ENCODE data around the gene ZNF865.
"Not testable (repeated sequence)": the region's sequence is repeated elsewhere in the genome, so short reads cannot be mapped to it uniquely, and the experiment has no call there.

ZNF865 gene

GRCh38 chr19:55605637-55606470 is at the start of gene ZNF865:
ZNF865 (plus strand) TSS chr19:55605647; CDS start chr19:55613619, 7,972 bp downstream.
- peak in 1 of 2 experiments; percentile 47 for DNase-seq (ENCODE audit: low read depth in 2 of 2)

- no peak for DNase-seq (ENCODE audit: low read depth in 2 of 2)
These were observed 45.8 kb upstream of the ZNF865 start for GRCh38 chr19:55559684-55560083.

GRCh38 chr19:55563261-55563690 is 42.2 kb upstream of the ZNF865 start:
- DNase-seq (ENCODE audit: low read depth in 2 of 2) = no peak

- DNase-seq (ENCODE audit: low read depth in 2 of 2) = no peak
These were observed 38.6 kb upstream of the ZNF865 start for GRCh38 chr19:55566823-55567222.

- DNase-seq (ENCODE audit: low read depth in 2 of 2) = no peak
These were observed 37.6 kb upstream of the ZNF865 start for GRCh38 chr19:55567708-55568328.

- DNase-seq (ENCODE audit: low read depth in 2 of 2) = not testable (repeated sequence)
These were observed 36.0 kb upstream of the ZNF865 start for GRCh38 chr19:55569477-55569876.

GRCh38 chr19:55573929-55574328 is 31.5 kb upstream of the ZNF865 start:
- DNase-seq (ENCODE audit: low read depth in 2 of 2) = not testable (repeated sequence)

GRCh38 chr19:55576746-55577145 is 28.7 kb upstream of the ZNF865 start:
- no peak for DNase-seq (ENCODE audit: low read depth in 2 of 2)

- no peak for DNase-seq (ENCODE audit: low read depth in 2 of 2)
These were observed 27.3 kb upstream of the ZNF865 start for GRCh38 chr19:55578031-55578760.

- no peak for DNase-seq (ENCODE audit: low read depth in 2 of 2)
These were observed 26.4 kb upstream of the ZNF865 start for GRCh38 chr19:55578761-55579747.

GRCh38 chr19:55579766-55580621 is 25.5 kb upstream of the ZNF865 start:
- DNase-seq (ENCODE audit: low read depth in 2 of 2) = no peak

- DNase-seq (ENCODE audit: low read depth in 2 of 2) = peak; percentile 72 to 78
These were observed 24.8 kb upstream of the ZNF865 start, which contains the start of gene ZNF579 for GRCh38 chr19:55580628-55581144. ZNF579 (minus strand) TSS chr19:55580848; CDS start chr19:55579639, 1,209 bp downstream.

- no peak for DNase-seq (ENCODE audit: low read depth in 2 of 2)
These were observed 24.2 kb upstream of the ZNF865 start for GRCh38 chr19:55581145-55581822.

- DNase-seq (ENCODE audit: low read depth in 2 of 2) = no peak
These were observed 23.6 kb upstream of the ZNF865 start for GRCh38 chr19:55581823-55582223.

GRCh38 chr19:55582284-55582683 is 23.2 kb upstream of the ZNF865 start:
- not testable (repeated sequence) for DNase-seq (ENCODE audit: low read depth in 2 of 2)

GRCh38 chr19:55583897-55584296 is 21.6 kb upstream of the ZNF865 start:
- not testable (repeated sequence) for DNase-seq (ENCODE audit: low read depth in 2 of 2)

- no peak for DNase-seq (ENCODE audit: low read depth in 2 of 2)
These were observed 20.6 kb upstream of the ZNF865 start for GRCh38 chr19:55584871-55585270.

GRCh38 chr19:55585658-55586339 is 19.6 kb upstream of the ZNF865 start:
- DNase-seq (ENCODE audit: low read depth in 2 of 2) = peak; percentile 66 to 69

Data from fibroblast of skin of left biceps (primary cell).